Dermis blood vessel endothelial cell (primary cell): Measurements from ENCODE around the gene OR2M7. TPM values are rescaled to one million over a fixed set of nuclear protein-coding genes. Genes with fewer than 3 reads are reported as not detected.
"Not testable (repeated sequence)": the region's sequence is repeated elsewhere in the genome, so short reads cannot be mapped to it uniquely, and the experiment has no call there.

ENCODE experiments used
- DNase-seq: peaks from one replicate; pipeline ENCODE4 v3.0.0; 2010
- total RNA-seq: library from RNA; depleted of rRNA; stranded (reverse); fragments of >200 nt; gene quantifications from 2 replicates; pipeline ENCODE4 v1.2.3, GENCODE V29; 2014

The OR2M7 gene
- not detected in 2 replicates for total RNA-seq

GRCh38 chr1:248324468-248324867 is at the start of gene OR2M7:
OR2M7 (minus strand) TSS chr1:248324568; CDS start chr1:248324568, 0 bp downstream.
- no peak for DNase-seq

GRCh38 chr1:248373761-248374160 is 49.4 kb upstream of the OR2M7 start:
- DNase-seq: no peak

GRCh38 chr1:248372394-248372793 is 48.0 kb upstream of the OR2M7 start:
- DNase-seq: no peak

GRCh38 chr1:248366609-248367008 is 42.2 kb upstream of the OR2M7 start:
- DNase-seq: no peak

GRCh38 chr1:248361121-248361715 is 36.9 kb upstream of the OR2M7 start, which contains the start of gene OR2T4:
OR2T4 (plus strand) TSS chr1:248361665; CDS start chr1:248361665, 0 bp downstream.
- DNase-seq: no peak

- DNase-seq: no peak
These were observed 35.0 kb upstream of the OR2M7 start for GRCh38 chr1:248359415-248359814.

GRCh38 chr1:248348475-248348874 is 24.1 kb upstream of the OR2M7 start, which contains the start of gene OR14C36:
OR14C36 (plus strand) TSS chr1:248348775; CDS start chr1:248348775, 0 bp downstream.
- no peak for DNase-seq

GRCh38 chr1:248343451-248343850 is 19.1 kb upstream of the OR2M7 start:
- no peak for DNase-seq

- DNase-seq: no peak
These were observed 7.6 kb downstream of the OR2M7 start for GRCh38 chr1:248316796-248317195.

- DNase-seq: not testable (repeated sequence)
These were observed 17.6 kb downstream of the OR2M7 start for GRCh38 chr1:248306740-248307139.

GRCh38 chr1:248306103-248306502 is 18.3 kb downstream of the OR2M7 start:
- DNase-seq: no peak

- not testable (repeated sequence) for DNase-seq
These were observed 18.7 kb downstream of the OR2M7 start for GRCh38 chr1:248305672-248306071.

GRCh38 chr1:248303324-248303723 is 21.0 kb downstream of the OR2M7 start, which contains the start of gene OR2T12:
OR2T12 (minus strand) TSS chr1:248303424; CDS start chr1:248295578, 7,846 bp downstream.
- no peak for DNase-seq

GRCh38 chr1:248288391-248288790 is 36.0 kb downstream of the OR2M7 start:
- no peak for DNase-seq

GRCh38 chr1:248277876-248278275 is 46.5 kb downstream of the OR2M7 start, which contains the start of gene OR2T33:
OR2T33 (minus strand) TSS chr1:248277976; CDS start chr1:248273814, 4,162 bp downstream.
- no peak for DNase-seq

Other genes with a start within 250 kb of the OR2M7 start
- not detected in 2 replicates for gene OR2L13, start 229.4 kb downstream of the OR2M7 start, total RNA-seq
- not detected in 2 replicates for gene OR2M5, start 179.4 kb downstream of the OR2M7 start, total RNA-seq
- gene OR2M2, start 149.7 kb downstream of the OR2M7 start, total RNA-seq: not detected in 2 replicates
- not detected in 2 replicates for gene OR2M3, start 127.3 kb downstream of the OR2M7 start, total RNA-seq
- not detected in 2 replicates for gene OR2M4, start 93.2 kb downstream of the OR2M7 start, total RNA-seq
- not detected in 2 replicates for gene OR2T33, start 46.6 kb downstream of the OR2M7 start, total RNA-seq
- gene OR2T12, start 21.1 kb downstream of the OR2M7 start, total RNA-seq: not detected in 2 replicates
- gene OR14C36, start 24.2 kb upstream of the OR2M7 start, total RNA-seq: not detected in 2 replicates
- not detected in 2 replicates for gene OR2T4, start 37.1 kb upstream of the OR2M7 start, total RNA-seq
- not detected in 2 replicates for gene OR2T6, start 51.2 kb upstream of the OR2M7 start, total RNA-seq
- not detected in 2 replicates for gene OR2T1, start 78.5 kb upstream of the OR2M7 start, total RNA-seq
- gene OR2T2, start 121.1 kb upstream of the OR2M7 start, total RNA-seq: not detected in 2 replicates
- not detected in 2 replicates for gene OR2T3, start 148.8 kb upstream of the OR2M7 start, total RNA-seq
- not detected in 2 replicates for gene OR2T5, start 164.0 kb upstream of the OR2M7 start, total RNA-seq
- not detected in 2 replicates for gene OR2G6, start 183.5 kb upstream of the OR2M7 start, total RNA-seq
- gene OR2T29, start 238.2 kb upstream of the OR2M7 start, total RNA-seq: not detected in 2 replicates